ENCODE data around the gene SRPK3.

SRPK3 gene

DNA sequence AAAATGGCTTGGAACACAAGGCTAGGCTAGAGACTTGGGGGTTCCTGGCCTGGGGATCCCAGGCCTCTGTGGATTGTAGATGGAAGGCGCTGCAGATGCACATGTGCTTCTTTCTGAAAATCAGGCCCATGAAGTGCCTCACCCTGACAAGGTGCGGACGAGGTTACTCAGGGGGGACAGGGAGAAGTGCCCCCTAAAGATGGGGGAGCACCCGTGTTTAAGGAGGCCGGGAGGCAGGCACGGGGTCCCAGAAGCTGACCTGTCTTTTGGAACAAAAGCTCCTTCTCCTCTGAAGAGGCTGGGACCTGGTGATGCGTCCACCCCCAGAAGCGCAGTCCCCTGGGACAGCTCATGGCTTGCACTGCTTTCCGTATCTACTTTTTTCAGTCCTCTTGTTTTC lies 47.1 kb downstream of the SRPK3 start:
- peaks cover 25% of the 10 kb centered on the region for H3K27me3 ChIP-seq (ENCODE audit: control insufficient read depth, insufficient read depth, low read length)
- H3K36me3 ChIP-seq (ENCODE audit: control insufficient read depth, insufficient read depth, low read length) = no peaks in the 10 kb centered on the region
- no peaks in the 10 kb centered on the region for H3K4me1 ChIP-seq (ENCODE audit: control insufficient read depth, insufficient read depth, low read length)
- no peak overlapping the region for H3K4me3 ChIP-seq (ENCODE audit: low read length)
- no peaks in the 10 kb centered on the region for H3K9me3 ChIP-seq (ENCODE audit: control insufficient read depth, low read length)
- no peak overlapping the region for H3K9ac ChIP-seq (ENCODE audit: low read length)

DNA sequence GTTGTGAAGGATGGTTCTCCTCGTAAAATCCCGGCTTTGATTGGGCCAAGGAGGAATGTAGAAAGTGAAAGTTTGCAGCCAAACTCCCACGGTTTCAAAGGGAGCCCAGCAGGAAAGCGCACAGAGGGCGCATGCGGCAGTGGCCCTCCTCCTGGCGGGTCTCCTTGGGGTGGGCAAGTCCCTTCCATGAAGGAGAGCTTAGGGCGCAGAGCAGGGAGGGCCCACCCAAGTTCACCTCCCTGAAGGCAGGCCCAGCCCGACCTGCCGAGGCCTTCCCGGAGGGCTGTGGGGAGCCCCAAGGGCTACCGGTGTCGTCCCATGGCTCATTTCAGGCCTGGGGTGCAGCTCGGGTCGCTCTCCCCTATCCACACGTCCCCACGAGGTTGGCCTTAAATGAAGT lies 47.5 kb downstream of the SRPK3 start:
- no peak overlapping the region for H3K9ac ChIP-seq (ENCODE audit: low read length)
- no peaks in the 10 kb centered on the region for H3K36me3 ChIP-seq (ENCODE audit: control insufficient read depth, insufficient read depth, low read length)
- peaks cover 25% of the 10 kb centered on the region for H3K27me3 ChIP-seq (ENCODE audit: control insufficient read depth, insufficient read depth, low read length)
- no peak overlapping the region for H3K4me3 ChIP-seq (ENCODE audit: low read length)
- no peaks in the 10 kb centered on the region for H3K9me3 ChIP-seq (ENCODE audit: control insufficient read depth, low read length)
- H3K4me1 ChIP-seq (ENCODE audit: control insufficient read depth, insufficient read depth, low read length) = no peaks in the 10 kb centered on the region

DNA sequence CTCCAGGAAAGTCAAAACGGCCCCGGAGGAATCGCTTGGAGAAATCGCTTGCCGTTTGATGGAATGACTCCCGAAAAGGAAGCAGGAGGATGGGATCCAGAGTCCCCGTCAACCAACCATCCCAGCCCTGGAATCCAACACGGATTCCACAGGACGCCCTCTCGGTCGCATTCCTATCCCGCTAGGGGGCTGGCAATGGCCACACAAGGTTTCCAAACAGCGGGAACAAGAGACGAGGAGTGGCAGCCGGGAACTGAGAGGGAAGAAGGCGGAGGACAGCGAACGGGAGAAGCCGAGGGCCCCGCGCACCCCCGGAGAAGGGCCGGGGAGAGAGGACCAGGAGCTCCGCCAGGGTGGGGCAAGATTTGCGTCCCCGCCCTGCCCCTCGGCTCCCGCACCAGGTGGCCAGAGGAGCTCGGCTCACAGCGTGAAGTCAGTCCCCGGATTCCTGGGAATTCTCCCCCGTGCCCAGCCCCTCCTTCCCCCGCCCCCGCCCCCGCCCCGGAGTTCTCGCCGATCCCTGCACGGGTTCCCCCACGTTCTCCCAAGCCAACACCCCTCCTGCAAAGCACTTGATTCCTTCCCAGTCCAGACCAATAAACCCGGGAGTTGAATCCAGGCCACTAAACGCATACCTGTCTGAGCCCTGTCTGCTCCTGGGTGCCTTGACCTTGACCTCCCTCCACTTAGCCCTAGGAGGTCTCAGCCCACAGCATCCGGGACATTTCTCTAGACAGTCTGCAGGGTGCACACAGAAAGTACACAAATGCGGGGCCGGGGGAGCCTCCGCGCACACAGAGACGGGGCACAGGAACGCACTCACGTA lies 48.1 kb downstream of the SRPK3 start:
- Histone ChIP-seq H3K9me3 (ENCODE audit: control insufficient read depth, low read length) (no peaks in the 10 kb centered on the region), H3K4me3 (ENCODE audit: low read length) (no peak overlapping the region), H3K36me3 (ENCODE audit: control insufficient read depth, insufficient read depth, low read length) (no peaks in the 10 kb centered on the region), H3K9ac (ENCODE audit: low read length) (no peak overlapping the region), H3K27me3 (ENCODE audit: control insufficient read depth, insufficient read depth, low read length) (peaks cover 25% of the 10 kb centered on the region), H3K4me1 (ENCODE audit: control insufficient read depth, insufficient read depth, low read length) (no peaks in the 10 kb centered on the region)

DNA sequence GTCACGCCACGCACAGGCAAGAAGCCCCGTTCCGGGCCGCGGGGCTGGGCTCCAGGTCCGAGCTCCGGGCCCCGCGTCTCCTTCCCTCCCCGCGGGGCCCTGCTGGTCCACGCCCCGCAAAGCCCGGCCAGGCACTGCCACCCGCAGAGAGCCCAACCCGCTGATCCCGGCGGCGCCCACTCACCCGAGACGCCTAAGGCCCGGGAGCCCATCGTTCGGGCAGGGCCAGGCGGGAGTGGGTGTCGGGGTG lies 48.6 kb downstream of the SRPK3 start:
- no peaks in the 10 kb centered on the region for H3K4me1 ChIP-seq (ENCODE audit: control insufficient read depth, insufficient read depth, low read length)

DNA sequence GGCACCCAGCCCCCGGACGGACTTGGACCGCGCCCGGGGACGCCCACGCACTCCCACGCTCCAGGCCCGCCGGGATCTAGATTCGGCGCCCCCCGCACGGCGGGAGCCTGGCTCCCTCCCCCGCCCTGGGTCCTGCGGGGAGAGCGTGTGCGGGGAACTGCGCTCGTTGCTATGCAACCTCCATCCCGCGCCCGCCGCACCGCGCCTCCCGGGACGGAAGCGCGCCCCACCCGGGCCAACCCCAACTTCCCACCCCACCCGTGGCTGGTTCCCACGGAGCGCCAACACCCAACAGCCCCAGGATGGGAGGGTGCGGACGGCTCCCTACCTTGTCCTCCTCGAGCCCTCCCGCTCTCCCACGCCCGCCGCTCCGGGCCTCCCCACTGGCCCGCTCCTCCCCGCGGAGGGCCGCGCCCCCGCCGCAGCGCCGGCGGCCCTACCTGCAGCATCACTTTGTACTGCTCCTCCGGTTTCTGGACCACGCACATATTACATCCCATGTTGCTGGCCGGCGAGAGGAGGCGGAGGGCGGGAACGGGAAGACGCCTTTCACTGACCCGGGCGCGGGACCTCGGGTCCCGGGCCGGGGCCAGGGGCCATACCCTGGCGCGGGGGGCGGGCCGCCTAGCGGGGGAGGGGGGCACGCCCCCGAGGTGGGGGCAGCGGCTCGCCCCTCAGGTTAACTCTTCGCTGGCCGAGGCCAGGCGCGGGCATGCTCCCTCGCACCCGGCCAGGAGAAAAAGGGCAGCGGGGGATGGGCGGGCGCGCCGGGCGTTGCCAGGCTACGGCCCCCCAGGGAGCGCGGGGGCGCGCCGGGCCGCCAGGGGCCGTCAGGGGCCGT lies 49.2 kb downstream of the SRPK3 start, which contains the start of gene PDZD4:
Gene PDZD4 (minus strand): TSS at position 746 of the 841 bp plus-strand sequence. CDS start 246 bp downstream, at position 500.
- peaks cover 25% of the 10 kb centered on the region for H3K27me3 ChIP-seq (ENCODE audit: control insufficient read depth, insufficient read depth, low read length)
- no peaks in the 10 kb centered on the region for H3K36me3 ChIP-seq (ENCODE audit: control insufficient read depth, insufficient read depth, low read length)
- no peaks in the 10 kb centered on the region for H3K9me3 ChIP-seq (ENCODE audit: control insufficient read depth, low read length)
- H3K9ac ChIP-seq (ENCODE audit: low read length) = no peak within 1 kb of the TSS
- no peak within 1 kb of the TSS for H3K4me3 ChIP-seq (ENCODE audit: low read length)
- H3K4me1 ChIP-seq (ENCODE audit: control insufficient read depth, insufficient read depth, low read length) = no peaks in the 10 kb centered on the region

More for the DNA sequence above, 48.6 kb downstream of the SRPK3 start:
- no peaks in the 10 kb centered on the region for H3K9me3 ChIP-seq (ENCODE audit: control insufficient read depth, low read length)
- no peaks in the 10 kb centered on the region for H3K36me3 ChIP-seq (ENCODE audit: control insufficient read depth, insufficient read depth, low read length)
- no peak overlapping the region for H3K4me3 ChIP-seq (ENCODE audit: low read length)
- H3K9ac ChIP-seq (ENCODE audit: low read length) = no peak overlapping the region
- H3K27me3 ChIP-seq (ENCODE audit: control insufficient read depth, insufficient read depth, low read length) = peaks cover 25% of the 10 kb centered on the region

DNA sequence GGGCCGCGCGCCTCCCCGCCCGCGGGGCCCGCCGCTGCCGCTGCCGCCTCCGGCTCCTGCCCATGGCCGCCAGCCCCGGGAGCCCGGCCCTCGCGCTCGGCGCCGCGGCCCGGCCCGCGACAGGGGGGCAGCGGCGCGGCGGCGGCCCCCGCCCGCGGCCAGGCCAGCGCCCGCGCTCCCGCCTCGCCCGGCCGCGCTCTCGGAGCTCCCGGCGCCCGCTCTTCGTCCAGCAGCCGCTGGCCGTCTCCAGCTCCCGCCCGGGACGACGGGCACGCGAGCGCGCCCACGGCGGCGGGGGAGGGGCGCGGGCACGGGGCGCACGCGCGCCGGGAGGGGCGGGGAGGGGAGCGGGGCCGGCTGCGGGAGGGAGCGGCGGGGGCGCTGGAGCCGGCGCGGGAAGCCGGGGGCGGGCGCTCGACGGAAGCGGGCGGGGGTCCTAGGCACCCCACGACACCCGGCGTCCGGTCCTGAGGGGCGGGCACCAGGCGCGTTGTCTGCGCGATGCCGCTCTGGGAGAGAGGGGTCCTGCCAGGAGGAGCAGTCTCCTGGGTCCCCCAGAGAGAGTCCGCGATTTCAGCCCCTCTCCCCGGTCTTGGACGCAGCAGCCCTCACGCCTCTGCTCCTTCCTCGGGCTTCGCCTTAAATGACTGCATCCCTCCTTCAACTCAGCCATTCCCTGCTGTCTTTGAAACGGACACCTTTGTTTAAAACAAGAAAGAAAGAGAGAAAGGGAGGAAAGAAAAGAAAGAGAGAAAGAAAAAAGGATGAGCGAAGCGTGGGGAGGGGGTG lies 50.0 kb downstream of the SRPK3 start:
- no peaks in the 10 kb centered on the region for H3K9me3 ChIP-seq (ENCODE audit: control insufficient read depth, low read length)
- no peaks in the 10 kb centered on the region for H3K36me3 ChIP-seq (ENCODE audit: control insufficient read depth, insufficient read depth, low read length)
- peaks cover 25% of the 10 kb centered on the region for H3K27me3 ChIP-seq (ENCODE audit: control insufficient read depth, insufficient read depth, low read length)
- H3K9ac ChIP-seq (ENCODE audit: low read length) = no peak overlapping the region
- H3K4me1 ChIP-seq (ENCODE audit: control insufficient read depth, insufficient read depth, low read length) = no peaks in the 10 kb centered on the region
- no peak overlapping the region for H3K4me3 ChIP-seq (ENCODE audit: low read length)

DNA sequence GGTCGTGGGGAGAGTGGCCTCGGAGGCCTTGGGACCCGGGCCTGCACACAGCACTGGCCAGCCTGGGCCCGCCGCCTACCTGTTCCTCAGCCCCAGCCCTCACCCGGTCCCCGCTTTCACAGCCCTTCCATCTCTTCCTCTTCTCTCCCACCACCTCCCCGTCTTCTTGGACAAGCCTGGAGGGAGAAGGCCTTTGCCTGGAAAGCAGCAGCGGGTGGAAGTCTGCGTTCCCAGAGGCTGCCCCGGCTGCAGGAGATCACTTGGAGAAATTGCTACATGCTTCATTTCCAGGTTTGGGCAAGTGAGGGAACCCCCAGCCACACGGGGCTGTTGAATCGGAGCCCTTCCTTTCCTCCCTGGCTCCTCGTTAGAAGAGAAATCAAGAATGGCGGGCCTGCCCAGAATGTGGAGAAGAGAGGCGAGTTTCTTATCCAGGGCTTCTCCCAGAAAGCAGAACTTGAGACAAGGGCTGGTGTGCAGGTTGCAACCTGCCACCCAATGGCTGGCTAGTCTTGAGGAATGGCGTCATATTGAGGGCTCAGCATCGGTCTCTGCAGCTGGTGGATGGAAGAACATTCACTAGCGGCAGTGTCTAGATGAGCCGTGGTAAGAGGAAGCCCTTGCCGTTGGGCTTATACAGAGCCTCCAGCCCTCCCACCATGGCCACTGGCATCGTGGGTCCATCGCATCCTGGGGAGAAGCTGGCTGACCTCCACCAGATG lies 50.7 kb downstream of the SRPK3 start:
- H3K4me3 ChIP-seq (ENCODE audit: low read length) = no peak overlapping the region
- peaks cover 25% of the 10 kb centered on the region for H3K27me3 ChIP-seq (ENCODE audit: control insufficient read depth, insufficient read depth, low read length)
- H3K4me1 ChIP-seq (ENCODE audit: control insufficient read depth, insufficient read depth, low read length) = no peaks in the 10 kb centered on the region
- H3K36me3 ChIP-seq (ENCODE audit: control insufficient read depth, insufficient read depth, low read length) = no peaks in the 10 kb centered on the region
- no peak overlapping the region for H3K9ac ChIP-seq (ENCODE audit: low read length)
- no peaks in the 10 kb centered on the region for H3K9me3 ChIP-seq (ENCODE audit: control insufficient read depth, low read length)

DNA sequence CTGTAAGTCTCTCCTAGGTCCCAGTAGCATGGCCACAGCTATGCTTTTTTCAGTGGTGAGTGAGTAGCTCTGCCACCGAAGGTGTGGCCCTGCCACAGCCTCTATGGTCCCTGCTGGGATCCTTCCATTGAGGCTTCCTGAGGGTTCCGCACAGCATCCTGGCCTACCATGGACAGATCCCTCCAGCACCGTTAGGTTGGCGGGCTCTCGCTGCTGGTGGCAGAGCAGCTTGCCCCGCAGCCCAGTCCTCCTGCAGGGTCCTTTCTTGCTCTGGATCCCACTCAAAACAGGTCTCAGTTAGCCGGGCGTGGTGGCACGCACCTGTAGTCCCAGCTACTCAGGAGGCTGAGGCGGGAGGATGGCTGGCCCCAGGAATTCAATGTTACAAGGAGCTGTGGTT lies 51.9 kb downstream of the SRPK3 start:
- H3K27me3 ChIP-seq (ENCODE audit: control insufficient read depth, insufficient read depth, low read length) = peaks cover 25% of the 10 kb centered on the region
- no peak overlapping the region for H3K4me3 ChIP-seq (ENCODE audit: low read length)
- H3K9me3 ChIP-seq (ENCODE audit: control insufficient read depth, low read length) = no peaks in the 10 kb centered on the region
- no peaks in the 10 kb centered on the region for H3K4me1 ChIP-seq (ENCODE audit: control insufficient read depth, insufficient read depth, low read length)
- H3K36me3 ChIP-seq (ENCODE audit: control insufficient read depth, insufficient read depth, low read length) = no peaks in the 10 kb centered on the region
- no peak overlapping the region for H3K9ac ChIP-seq (ENCODE audit: low read length)
